Breast epithelium (tissue), 4 donors: Measurements from ENCODE around the gene AZU1. TPM values are rescaled to one million over a fixed set of nuclear protein-coding genes. Genes with fewer than 3 reads are reported as not detected.
"Not testable (repeated sequence)": the region's sequence is repeated elsewhere in the genome, so short reads cannot be mapped to it uniquely, and the experiment has no call there.

Source experiments
- DNase-seq, 2 donors: peaks; one replicate each; pipeline ENCODE4 v3.0.0-alpha.2; 2019; ENCODE audit warnings: low spot score in 2 of 2
- H3K27ac ChIP-seq, 2 donors: fragments of 200-600 bp; sonication (generic) in 1 of 2; one replicate each; pipeline ENCODE4 v1.5.1; 2016 to 2019; ENCODE audit warnings: mild to moderate bottlenecking in 1 of 2
- H3K27me3 ChIP-seq, 2 donors: fragments of 200-600 bp; sonication (generic) in 1 of 2; one replicate each; pipeline versions ENCODE4 v1.5.1 to v1.6.0; 2017 to 2019; ENCODE audit warnings: control low read depth in 1 of 2, mild to moderate bottlenecking in 1 of 2
- H3K36me3 ChIP-seq: fragments of 200-600 bp; one replicate; pipeline ENCODE4 v1.5.1; 2019
- H3K4me1 ChIP-seq, 2 donors: fragments of 200-600 bp; sonication (generic); one replicate each; pipeline ENCODE4 v1.5.1; 2016 to 2019; ENCODE audit warnings: control low read depth in 1 of 2
- H3K4me3 ChIP-seq, 3 donors: fragments of 200-600 bp; sonication (generic); 1 replicate in 2 of 3; 2 replicates in 1 of 3; pipeline ENCODE4 v1.5.1; 2016 to 2019; ENCODE audit warnings: mild to moderate bottlenecking in 3 of 3, moderate library complexity in 2 of 3
- H3K9me3 ChIP-seq, 2 donors: fragments of 200-600 bp; sonication (generic) in 1 of 2; one replicate each; pipeline ENCODE4 v1.5.1; 2016 to 2019; ENCODE audit warnings: control low read depth in 1 of 2
- POLR2A ChIP-seq: fragments of 450-650 bp; IDR thresholded peaks from one replicate; pipeline ENCODE4 v1.6.1; 2016; ENCODE audit warnings: antibody characterized with exemption, mild to moderate bottlenecking, moderate library complexity
- POLR2AphosphoS5 ChIP-seq, 3 donors: sonication (generic); formaldehyde crosslinking; IDR thresholded peaks; one replicate each; pipeline ENCODE4 v1.6.1; 2017; ENCODE audit warnings: antibody characterized with exemption in 3 of 3
- intact Hi-C: fragments of 100-400 bp; cut with DNase I; formaldehyde crosslinking; loops from one replicate; pipeline ENCODE4 v1.15.1; 2023; ENCODE audit warnings: low total_unique reads
- total RNA-seq, 3 donors: library from RNA; depleted of rRNA; stranded (reverse); fragments of >200 nt; gene quantifications; one replicate each; pipeline ENCODE4 v1.1.0, GENCODE V29; 2016
- TF ChIP-seq, protein P1 (sequence below), 3 donors: fragments of 450-650 bp; IDR thresholded peaks; one replicate each; pipeline ENCODE4 v1.5.1; 2016 to 2017; ENCODE audit warnings: antibody characterized with exemption in 3 of 3, mild to moderate bottlenecking in 3 of 3, moderate library complexity in 3 of 3

AZU1 gene
- total RNA-seq, 3 donors from 2014 or later, result 0.29 TPM; not detected in 2

- DNase-seq, result peak; percentile 84 to 92
- Histone ChIP-seq H3K27ac (peak overlapping the region; percentile 77 to 80), H3K27me3 (peaks cover 6 to 28% of the 10 kb centered on the region in 2 donors), H3K4me3 (peak overlapping the region in 2 of 3 donors; percentile 7 to 50), H3K4me1 (no peaks in the 10 kb centered on the region), H3K36me3 (no peaks in the 10 kb centered on the region), H3K9me3 (no peaks in the 10 kb centered on the region)
- intact Hi-C loops, result no loop called here
- TF ChIP-seq, protein P1, sequence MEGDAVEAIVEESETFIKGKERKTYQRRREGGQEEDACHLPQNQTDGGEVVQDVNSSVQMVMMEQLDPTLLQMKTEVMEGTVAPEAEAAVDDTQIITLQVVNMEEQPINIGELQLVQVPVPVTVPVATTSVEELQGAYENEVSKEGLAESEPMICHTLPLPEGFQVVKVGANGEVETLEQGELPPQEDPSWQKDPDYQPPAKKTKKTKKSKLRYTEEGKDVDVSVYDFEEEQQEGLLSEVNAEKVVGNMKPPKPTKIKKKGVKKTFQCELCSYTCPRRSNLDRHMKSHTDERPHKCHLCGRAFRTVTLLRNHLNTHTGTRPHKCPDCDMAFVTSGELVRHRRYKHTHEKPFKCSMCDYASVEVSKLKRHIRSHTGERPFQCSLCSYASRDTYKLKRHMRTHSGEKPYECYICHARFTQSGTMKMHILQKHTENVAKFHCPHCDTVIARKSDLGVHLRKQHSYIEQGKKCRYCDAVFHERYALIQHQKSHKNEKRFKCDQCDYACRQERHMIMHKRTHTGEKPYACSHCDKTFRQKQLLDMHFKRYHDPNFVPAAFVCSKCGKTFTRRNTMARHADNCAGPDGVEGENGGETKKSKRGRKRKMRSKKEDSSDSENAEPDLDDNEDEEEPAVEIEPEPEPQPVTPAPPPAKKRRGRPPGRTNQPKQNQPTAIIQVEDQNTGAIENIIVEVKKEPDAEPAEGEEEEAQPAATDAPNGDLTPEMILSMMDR (IDR thresholded peaks at IDR 0.05), result no peak
- TF ChIP-seq POLR2A, result no peak
- peak; percentile 71 to 97 (median 93) for TF ChIP-seq POLR2AphosphoS5 (IDR thresholded peaks at IDR 0.05)
Observed at GRCh38 chr19:850221-850978, 22.8 kb downstream of the AZU1 start.

- H3K9me3 ChIP-seq, result no peaks in the 10 kb centered on the region
- TF ChIP-seq, protein P1 (IDR thresholded peaks at IDR 0.05), result no peak
- TF ChIP-seq POLR2A (no peak), POLR2AphosphoS5 (IDR thresholded peaks at IDR 0.05) (no peak)
- peak overlapping the region; percentile 77 to 80 for H3K27ac ChIP-seq
- no peak for DNase-seq
- no peaks in the 10 kb centered on the region for H3K4me1 ChIP-seq
- H3K4me3 ChIP-seq, result peak overlapping the region in 2 of 3 donors; percentile 7 to 50
- intact Hi-C loops, result no loop called here
- H3K36me3 ChIP-seq, result no peaks in the 10 kb centered on the region
- H3K27me3 ChIP-seq, result peaks cover 6 to 27% of the 10 kb centered on the region in 2 donors
Observed at GRCh38 chr19:850979-851335, 23.3 kb downstream of the AZU1 start.

- H3K27me3 ChIP-seq, result peaks cover 6 to 21% of the 10 kb centered on the region in 2 donors
- peak within 1 kb of the TSS in 1 of 3 donors; percentile 35 for H3K4me3 ChIP-seq
- TF ChIP-seq POLR2AphosphoS5 (IDR thresholded peaks at IDR 0.05), result no peak
- TF ChIP-seq, protein P1 (IDR thresholded peaks at IDR 0.05), result no peak
- TF ChIP-seq POLR2A, result no peak
- DNase-seq, result no peak
- H3K36me3 ChIP-seq, result no peaks in the 10 kb centered on the region
- H3K4me1 ChIP-seq, result no peaks in the 10 kb centered on the region
- H3K9me3 ChIP-seq, result no peaks in the 10 kb centered on the region
- intact Hi-C loops, result no loop called here
- H3K27ac ChIP-seq, result peak within 1 kb of the TSS; percentile 77 to 80
Observed at GRCh38 chr19:852136-853013, 24.7 kb downstream of the AZU1 start, which contains the start of gene ELANE. Gene ELANE (plus strand): TSS chr19:852303. CDS start chr19:852329, 26 bp downstream.

DNA sequence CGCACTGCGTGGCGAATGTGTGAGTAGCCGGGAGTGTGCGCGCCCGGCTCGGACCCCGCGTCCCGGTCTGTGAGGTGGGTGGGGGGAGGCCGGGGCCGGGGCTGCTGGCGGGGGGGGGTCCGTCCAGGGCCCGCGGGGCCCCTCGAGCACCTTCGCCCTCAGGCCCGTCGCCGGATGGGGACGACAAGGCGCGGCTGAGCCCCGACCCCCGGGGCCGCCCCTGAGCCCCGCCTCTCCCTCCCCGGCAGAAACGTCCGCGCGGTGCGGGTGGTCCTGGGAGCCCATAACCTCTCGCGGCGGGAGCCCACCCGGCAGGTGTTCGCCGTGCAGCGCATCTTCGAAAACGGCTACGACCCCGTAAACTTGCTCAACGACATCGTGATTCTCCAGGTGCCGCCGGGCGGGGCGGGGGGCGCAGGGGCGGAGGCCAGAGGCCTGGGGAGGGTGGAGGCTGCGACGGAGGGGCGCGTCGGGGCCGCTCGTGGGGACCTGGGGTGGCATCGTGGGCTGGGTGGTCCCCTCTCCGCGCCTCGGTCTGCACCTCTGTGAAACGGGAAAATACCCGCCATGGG is 25.5 kb downstream of the AZU1 start:
- Histone ChIP-seq H3K27ac (no peak overlapping the region), H3K4me1 (no peaks in the 10 kb centered on the region), H3K9me3 (no peaks in the 10 kb centered on the region), H3K27me3 (peaks cover 6 to 21% of the 10 kb centered on the region in 2 donors), H3K4me3 (peak overlapping the region in 1 of 3 donors; percentile 35), H3K36me3 (no peaks in the 10 kb centered on the region)
- DNase-seq, result no peak
- intact Hi-C loops, result no loop called here
- TF ChIP-seq, protein P1 (IDR thresholded peaks at IDR 0.05), result no peak
- no peak for TF ChIP-seq POLR2AphosphoS5 (IDR thresholded peaks at IDR 0.05)
- TF ChIP-seq POLR2A, result no peak

DNA sequence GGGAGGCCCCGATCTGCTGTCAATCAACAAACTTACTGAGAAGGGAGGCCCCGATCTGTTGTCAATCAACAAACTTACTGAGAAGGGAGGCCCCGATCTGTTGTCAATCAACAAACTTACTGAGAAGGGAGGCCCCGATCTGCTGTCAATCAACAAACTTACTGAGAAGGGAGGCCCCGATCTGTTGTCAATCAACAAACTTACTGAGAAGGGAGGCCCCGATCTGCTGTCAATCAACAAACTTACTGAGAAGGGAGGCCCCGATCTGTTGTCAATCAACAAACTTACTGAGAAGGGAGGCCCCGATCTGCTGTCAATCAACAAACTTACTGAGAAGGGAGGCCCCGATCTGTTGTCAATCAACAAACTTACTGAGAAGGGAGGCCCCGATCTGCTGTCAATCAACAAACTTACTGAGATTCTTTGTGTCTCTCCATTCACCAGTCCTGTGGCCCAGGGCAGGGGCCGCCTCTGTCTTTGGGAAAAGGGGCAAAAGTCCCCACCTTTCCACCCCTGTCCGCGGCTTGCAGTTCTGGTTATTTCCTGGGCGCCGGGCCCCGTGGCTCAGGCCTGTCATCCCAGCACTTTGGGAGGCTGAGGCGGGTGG is 26.1 kb downstream of the AZU1 start:
- H3K4me1 ChIP-seq, H3K9me3 ChIP-seq, intact Hi-C loops, H3K4me3 ChIP-seq, H3K27ac ChIP-seq, H3K36me3 ChIP-seq, DNase-seq: not testable (repeated sequence)
- H3K27me3 ChIP-seq, result peaks cover 6 to 21% of the 10 kb centered on the region in 2 donors
